ENCODE measurements around the gene ALLC. TPM values are rescaled to one million over a fixed set of nuclear protein-coding genes. Genes with fewer than 3 reads are reported as not detected.

ALLC gene
- total and polyA plus RNA-seq, 4 donors: 0.09 to 1.4 (median 0.74) TPM

DNA sequence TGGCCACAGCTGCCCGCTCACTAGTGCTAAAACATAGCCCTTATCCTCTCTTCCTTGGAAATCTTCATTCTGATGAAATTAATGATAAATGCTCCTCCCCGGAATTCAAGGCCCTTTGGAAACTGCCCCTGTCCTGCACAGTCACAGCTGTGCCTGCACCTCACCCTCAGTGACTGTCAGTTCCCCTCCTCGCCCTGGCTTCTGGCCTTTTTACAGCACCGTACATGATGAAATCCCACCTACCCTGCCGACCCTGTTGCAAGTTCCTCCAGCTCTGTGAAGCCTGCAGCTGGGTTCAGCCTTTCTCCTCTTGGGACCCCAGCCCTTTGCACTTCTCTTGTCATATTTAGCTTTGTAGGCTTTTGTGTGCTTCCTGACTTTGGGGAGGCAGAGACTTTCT lies 93.8 kb downstream of the ALLC start (continued):
- TF ChIP-seq GABPA (IDR thresholded peaks at IDR 0.05 in 1 of 2, conservative IDR thresholded peaks at IDR 0.05 in 1 of 2) (no peak), NR2F2 (IDR thresholded peaks at IDR 0.05) (no peak), JUND (IDR thresholded peaks at IDR 0.05) (no peak)
- TF ChIP-seq, protein P1, sequence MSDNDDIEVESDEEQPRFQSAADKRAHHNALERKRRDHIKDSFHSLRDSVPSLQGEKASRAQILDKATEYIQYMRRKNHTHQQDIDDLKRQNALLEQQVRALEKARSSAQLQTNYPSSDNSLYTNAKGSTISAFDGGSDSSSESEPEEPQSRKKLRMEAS (IDR thresholded peaks at IDR 0.05): no peak

Small RNA genes within 50 kb of the gene (small RNA-seq; reads per million reads assigned to genes)
- gene TMSB4XP2: not detected

Other genes with a start within 250 kb of the ALLC start
- gene ADI1, start 138.7 kb upstream of the ALLC start, total RNA-seq: 100 to 1,000 TPM in 1 of 2 donors, 10 to 100 TPM in 1; 56.2 to 154 TPM
- gene ADI1, start 138.7 kb upstream of the ALLC start, polyA plus RNA-seq: 100 to 1,000 TPM; 163 to 660 TPM
- gene RNASEH1, start 99.9 kb upstream of the ALLC start, total RNA-seq: 10 to 100 TPM; 10.2 to 18.7 TPM
- 10 to 100 TPM; 12.0 to 13.8 TPM for gene RNASEH1, start 99.9 kb upstream of the ALLC start, polyA plus RNA-seq
- 100 to 1,000 TPM; 523 to 852 TPM for gene RPS7, start 82.9 kb upstream of the ALLC start, total RNA-seq
- 100 to 1,000 TPM; 315 to 610 TPM for gene RPS7, start 82.9 kb upstream of the ALLC start, polyA plus RNA-seq
- gene COLEC11, start 63.1 kb upstream of the ALLC start, total RNA-seq: 10 to 100 TPM; 31.0 to 62.7 TPM
- gene COLEC11, start 63.1 kb upstream of the ALLC start, polyA plus RNA-seq: 100 to 1,000 TPM in 1 of 2 donors, 10 to 100 TPM in 1; 79.1 to 100 TPM
- gene DCDC2C, start 45.4 kb downstream of the ALLC start, total RNA-seq: not detected
- not detected for gene DCDC2C, start 45.4 kb downstream of the ALLC start, polyA plus RNA-seq

All from liver (tissue), 6 donors.